Loucy (cell line): Measurements from ENCODE around the gene EDN1.

Experiments used
- EZH2phosphoT487 ChIP-seq: fragments of 200-600 bp; IDR thresholded peaks from 2 replicates; pipeline ENCODE4 v1.6.1; 2018; ENCODE audit warnings: antibody characterized with exemption, mild to moderate bottlenecking, moderate library complexity, borderline replicate concordance
- TF ChIP-seq, protein P1 (sequence below): fragments of 200-600 bp; sonication (generic); conservative IDR thresholded peaks from 2 replicates; pipeline ENCODE4 v1.5.1; 2014; ENCODE audit warnings: mild to moderate bottlenecking, antibody characterized with exemption, low read length

DNA sequence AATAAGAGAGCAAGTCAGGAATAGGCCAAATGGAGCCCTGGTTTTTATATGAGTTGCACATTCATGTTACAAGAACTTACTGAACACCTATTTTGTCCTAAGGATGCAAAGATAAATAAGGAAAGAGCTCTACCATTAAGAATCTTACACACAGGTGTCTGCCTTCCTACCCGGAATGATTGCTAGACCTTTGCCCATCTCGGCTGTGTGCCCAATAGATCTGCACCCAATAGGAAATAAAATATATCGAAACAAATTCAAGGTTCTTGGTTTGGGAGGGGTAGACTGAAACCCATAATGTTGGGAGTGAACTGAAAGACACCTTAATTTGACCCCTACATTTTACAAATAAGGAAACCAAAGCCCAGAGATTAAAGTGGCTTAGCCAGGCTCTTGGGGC lies 48.9 kb downstream of the EDN1 start:
- TF ChIP-seq, protein P1, sequence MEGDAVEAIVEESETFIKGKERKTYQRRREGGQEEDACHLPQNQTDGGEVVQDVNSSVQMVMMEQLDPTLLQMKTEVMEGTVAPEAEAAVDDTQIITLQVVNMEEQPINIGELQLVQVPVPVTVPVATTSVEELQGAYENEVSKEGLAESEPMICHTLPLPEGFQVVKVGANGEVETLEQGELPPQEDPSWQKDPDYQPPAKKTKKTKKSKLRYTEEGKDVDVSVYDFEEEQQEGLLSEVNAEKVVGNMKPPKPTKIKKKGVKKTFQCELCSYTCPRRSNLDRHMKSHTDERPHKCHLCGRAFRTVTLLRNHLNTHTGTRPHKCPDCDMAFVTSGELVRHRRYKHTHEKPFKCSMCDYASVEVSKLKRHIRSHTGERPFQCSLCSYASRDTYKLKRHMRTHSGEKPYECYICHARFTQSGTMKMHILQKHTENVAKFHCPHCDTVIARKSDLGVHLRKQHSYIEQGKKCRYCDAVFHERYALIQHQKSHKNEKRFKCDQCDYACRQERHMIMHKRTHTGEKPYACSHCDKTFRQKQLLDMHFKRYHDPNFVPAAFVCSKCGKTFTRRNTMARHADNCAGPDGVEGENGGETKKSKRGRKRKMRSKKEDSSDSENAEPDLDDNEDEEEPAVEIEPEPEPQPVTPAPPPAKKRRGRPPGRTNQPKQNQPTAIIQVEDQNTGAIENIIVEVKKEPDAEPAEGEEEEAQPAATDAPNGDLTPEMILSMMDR: no peak
- TF ChIP-seq EZH2phosphoT487: no peak
